Activated CD4-positive, alpha-beta T cell treated with anti-CD3 and anti-CD28 coated beads, Interleukin-2, Interleukin-4, amounts not matched to agents 100 ng/mL and 50 ng/mL, durations not matched to agents 16 hours and 8 hours (primary cell): Measurements from ENCODE around the gene CHD5.

Experiments
- DNase-seq: peaks from one replicate; pipeline ENCODE4 v3.0.0-alpha.2; 2020; ENCODE audit warnings: low spot score

Gene CHD5

DNA sequence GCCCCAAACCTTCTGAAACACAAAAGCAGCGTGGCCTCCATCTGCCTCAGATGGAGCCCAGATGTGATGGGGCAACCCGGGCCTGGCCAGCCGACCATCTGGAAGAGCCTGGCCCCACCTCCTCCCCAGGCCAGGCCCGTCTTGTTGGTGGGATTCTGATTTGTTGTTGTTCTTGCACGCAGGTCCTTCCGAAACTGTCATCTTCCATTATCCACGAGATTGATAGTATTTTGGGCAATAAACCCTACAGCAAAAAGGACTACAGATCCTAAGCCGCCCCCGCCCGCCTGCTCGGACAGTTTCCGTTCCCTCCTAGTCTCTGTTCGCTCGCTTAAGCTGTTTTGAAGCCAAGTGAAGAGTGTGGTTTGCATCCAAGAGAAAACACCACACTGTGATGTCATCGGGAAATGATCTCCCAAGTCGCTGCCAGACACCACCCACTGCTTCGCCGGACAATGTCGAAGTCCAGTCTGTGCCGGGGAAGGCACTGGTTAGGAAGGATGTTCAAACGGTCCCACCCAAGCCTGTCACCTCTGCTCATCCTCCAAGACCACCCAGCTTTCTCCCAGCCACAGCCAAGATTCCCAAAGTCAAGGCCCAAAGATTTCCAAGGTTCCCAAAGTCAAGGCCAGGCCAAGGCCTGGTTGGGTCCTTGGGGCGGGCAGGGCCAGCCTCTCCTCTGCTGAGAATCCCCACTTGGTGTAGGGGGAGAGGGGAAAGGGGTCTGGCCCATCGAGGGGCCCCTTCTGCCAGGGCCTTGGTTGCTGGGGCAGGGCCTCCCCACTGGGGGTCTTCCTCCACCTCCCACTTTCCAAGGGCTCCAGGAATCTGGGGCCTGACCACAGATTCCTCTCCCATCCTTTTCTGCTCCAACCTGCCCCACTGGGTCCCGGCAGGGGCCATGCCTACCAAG is 81.6 kb downstream of the CHD5 start:
- no peak for DNase-seq

DNA sequence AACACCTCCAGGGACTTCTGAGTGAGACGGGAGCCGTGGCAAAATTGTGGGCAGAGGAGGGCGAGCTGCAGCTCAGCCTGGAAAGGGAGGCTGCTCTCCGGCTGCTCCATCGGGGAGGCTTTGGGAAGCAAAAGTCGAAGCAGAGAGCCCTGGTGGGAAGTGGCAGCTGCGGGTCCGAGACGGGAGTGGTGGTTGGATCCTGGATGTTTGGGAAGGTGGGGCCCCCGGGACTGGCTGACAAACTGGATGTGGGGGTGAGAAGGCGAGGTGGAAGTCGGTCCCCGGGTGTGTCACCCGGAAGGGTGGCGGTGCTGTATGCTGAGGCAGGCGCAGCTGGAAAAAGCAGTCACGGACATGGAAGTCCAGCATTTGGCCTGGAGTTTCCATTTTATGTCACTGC is 82.3 kb downstream of the CHD5 start:
- DNase-seq = no peak

DNA sequence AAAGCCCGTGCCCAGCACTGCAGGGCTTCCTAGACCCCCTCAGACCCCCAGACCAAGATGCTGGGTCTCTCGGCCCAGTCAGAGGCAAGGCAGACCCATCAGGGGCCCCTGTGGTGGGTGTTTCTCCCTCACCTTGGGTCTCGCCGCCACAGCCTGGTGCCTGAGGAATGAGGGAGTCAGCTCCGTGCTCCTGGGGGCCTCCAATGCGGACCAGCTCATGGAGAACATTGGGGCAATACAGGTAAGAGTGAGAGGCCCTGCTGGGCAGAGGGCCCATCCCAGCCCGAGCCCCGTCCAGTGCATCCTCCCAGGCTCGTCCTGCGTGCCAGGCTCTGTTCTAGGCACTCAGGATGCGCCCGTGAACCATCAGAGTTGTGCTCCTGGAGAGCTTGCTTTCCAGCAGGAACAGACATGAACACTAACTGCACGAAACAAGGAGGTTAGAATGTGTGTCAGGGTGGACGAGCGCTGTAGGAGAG is 83.0 kb downstream of the CHD5 start:
- DNase-seq = no peak

DNA sequence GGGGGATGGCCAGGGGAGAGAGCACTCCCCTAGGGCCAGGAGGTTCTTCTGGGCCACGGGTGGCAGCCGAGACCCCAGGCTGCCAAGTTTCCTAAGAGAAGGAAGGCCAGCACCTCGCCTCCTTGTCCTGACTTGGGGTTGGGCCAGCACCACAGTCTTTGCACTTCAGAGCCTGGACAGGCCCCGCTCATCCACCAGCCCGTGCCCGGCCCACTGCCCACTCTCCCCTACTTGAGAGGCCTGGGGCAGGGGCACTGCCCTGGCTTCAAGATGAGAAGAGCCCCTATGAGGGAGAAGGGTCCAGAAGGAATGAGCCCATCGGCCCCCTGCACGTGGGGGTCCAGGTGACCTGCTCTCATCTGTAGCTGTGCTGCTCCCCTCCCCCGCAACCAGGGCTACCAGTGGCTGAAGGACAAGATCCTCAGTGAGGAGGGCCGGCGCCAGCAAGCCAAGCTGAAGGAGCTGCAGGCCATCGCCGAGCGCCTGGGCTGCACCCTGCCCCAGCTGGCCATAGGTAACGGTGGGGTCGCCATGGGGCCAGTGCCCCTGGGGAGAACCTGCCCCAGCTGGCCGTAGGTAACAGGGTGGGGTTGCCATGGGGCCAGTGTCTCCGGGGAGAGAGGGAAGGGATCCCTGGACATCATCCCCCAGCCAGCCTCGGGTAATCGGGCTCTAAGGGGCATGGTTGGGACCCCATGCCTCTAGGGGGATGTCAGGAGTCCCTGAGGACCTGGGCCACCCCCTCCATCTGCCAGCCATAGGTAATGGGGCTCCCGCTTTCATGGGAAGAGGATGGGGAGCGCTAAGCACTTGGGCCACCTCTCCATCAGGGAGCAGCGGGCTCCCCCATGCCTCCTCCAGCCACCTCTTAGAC is 83.6 kb downstream of the CHD5 start:
- no peak for DNase-seq

DNA sequence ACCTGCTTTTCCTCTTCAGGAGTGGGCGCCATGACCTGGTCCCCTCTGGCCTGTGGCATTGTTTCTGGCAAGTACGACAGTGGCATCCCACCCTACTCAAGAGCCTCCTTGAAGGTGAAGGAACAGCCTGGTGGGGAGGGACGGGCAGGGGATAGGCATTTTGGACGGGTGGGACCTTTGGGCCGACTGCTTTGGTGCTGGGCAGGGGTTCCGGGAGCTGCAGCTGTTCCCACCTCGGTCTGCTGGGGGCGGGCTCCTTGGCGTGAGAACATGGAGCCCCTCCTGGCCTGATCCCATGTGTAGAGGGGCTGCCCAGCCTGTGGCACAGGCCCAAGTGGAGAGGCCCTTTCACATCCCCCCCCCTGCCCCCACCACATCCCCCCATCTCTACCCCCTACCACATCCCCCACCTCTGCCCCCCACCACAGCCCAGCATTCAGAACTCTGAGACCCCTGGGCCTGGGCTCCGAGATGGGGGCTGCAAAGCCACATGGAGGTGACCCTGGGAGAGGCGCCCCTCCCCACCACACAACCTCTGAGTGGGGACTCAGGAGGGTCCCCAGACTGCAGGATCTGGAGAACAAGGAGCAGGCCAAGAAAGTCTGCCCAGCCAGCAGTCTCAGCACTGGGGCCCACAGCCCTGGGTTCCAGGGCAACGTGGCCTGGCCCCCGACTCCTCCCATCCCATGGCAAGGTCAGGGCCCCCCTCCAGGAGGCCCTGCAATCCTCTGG is 84.4 kb downstream of the CHD5 start:
- DNase-seq = no peak

DNA sequence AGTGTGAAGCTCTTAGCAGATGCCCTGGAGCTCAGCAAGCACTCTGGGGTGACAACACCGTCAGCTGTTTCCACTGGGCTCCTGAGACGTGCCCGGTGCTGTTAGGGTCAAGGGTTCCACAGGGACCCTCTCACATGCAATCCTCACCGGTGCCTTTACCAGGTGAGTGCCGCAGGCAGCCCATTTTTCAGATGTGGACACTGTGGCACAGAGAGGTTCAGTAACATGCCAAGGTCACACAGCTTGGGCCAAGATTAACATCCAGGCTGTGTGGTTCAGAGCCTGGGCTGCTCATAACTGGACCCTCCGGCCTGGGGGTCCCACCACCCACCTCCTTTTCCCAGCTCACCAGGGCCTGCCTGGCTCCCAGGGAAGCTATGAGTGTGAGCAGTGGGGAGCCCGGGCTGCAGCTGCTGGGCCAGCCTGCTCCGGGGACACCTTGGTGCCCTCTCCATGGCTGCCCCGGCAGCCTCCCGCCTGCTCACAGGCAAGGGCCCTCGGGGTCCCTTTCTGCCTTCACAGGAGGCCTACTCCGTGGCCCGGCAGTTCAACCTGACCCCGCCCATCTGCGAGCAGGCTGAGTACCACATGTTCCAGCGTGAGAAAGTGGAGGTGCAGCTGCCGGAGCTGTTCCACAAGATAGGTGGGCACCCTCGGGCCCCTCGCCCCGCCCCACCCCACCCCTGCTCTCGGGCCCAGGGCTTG is 85.2 kb downstream of the CHD5 start:
- DNase-seq = no peak

GRCh38 chr1:6094246-6094645 is 85.9 kb downstream of the CHD5 start:
- no peak for DNase-seq

- DNase-seq = no peak
Measured at GRCh38 chr1:6093611-6094010, 86.5 kb downstream of the CHD5 start.

- no peak for DNase-seq
Measured at GRCh38 chr1:6093071-6093470, 87.0 kb downstream of the CHD5 start.

GRCh38 chr1:6092211-6092610 is 87.9 kb downstream of the CHD5 start:
- DNase-seq = no peak

- DNase-seq = no peak
Measured at GRCh38 chr1:6091823-6092109, 88.4 kb downstream of the CHD5 start.

DNA sequence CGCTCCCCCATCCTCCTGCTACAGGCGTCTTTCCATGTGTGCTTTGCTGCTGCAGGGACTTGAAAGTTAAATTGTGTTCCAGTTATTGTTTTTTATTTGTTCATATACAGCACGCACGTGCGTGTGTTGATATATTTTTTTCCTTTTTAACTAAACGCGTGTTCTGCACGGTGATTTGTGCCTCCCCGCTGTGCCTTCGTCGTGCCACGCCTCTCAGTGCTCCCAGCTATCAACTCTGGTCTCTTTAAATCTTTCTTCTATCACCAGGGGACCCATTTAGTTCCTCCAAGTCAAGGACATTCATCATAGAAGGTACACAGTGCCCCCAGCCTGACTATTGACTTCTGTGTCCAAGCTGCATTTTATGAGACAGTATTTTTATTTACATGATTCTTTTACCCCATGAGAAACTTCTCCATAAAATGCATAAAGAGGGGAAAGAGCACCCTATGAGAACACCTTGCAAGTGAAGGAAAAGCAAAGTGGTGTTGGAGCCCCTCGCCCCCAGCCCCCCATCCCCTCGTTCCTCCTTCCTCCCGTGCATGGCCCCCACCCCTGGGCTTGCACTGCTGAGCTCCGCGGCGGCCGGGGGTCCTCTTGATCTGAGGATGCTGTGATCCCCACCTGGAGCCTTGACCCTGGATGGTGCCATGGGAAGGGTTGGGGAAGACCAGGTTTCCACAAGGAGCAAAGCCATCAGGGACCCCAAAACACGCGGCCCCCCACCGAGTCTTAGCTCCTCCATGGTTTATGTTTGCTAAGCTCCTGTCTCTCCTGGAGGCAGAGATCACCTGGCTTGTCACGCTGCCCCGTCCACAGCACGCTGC is 88.9 kb downstream of the CHD5 start:
- no peak for DNase-seq

DNA sequence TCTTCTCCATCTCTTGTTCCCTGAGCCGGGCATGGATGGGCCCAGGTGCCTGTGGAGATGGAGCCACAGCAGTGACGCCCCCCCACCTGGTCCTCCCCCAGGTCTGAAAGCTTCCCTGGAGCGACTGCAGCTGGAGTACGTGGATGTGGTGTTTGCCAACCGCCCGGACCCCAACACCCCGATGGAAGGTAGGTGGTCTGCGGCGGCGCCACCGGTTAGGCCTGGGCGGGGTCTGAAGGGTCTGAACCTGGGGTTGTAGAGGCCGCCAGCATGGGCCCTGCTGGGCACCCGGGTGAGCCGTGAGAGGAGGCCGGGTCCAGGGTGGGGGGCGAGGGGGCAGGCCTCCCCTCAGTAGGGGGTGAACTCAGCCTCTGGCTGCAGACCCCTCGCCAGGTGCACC is 89.8 kb downstream of the CHD5 start:
- no peak for DNase-seq

DNA sequence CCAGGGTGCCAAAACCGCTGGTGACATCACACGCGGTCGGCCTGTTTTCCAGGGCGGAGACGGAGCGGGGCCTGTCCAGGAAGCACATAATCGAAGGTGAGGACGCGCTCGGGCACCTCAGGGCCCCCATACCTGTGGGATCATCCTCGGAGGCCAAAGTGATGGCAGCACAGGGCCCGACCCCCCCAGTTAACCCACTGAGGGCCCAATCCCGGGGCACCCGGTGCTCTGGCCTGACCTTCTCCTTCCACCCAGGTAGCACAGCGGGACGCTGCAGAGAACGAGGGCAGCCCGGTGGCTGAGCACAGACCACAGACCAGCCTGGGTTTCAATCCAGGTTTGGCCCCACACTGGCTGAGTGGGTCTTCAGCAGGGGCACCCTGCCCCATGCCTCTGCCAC is 91.2 kb downstream of the CHD5 start:
- no peak for DNase-seq

GRCh38 chr1:6087958-6088357 is 92.2 kb downstream of the CHD5 start:
- no peak for DNase-seq

- no peak for DNase-seq
Measured at GRCh38 chr1:6087377-6087772, 92.7 kb downstream of the CHD5 start.

- DNase-seq = no peak
Measured at GRCh38 chr1:6086762-6087376, 93.3 kb downstream of the CHD5 start.

DNA sequence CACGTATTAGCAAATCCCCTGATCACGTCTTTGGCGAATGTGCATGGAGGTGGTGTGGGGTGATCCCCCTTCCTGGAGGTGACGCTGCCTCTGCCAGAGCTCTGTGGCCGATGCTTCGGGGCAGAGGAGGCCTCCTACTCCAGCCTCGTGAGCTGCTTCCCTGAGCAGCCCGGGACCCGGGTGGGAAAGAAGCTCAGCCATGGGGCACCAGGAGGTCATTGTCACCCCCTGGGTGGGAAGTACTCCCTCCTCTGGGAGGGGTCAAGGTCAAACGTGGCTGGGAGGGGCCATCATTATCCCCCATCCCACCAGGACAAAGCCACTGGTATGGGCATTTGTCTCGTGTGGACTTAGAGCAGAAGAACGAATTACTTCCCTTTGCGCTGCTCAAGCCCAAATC is 93.8 kb downstream of the CHD5 start:
- DNase-seq = no peak

DNA sequence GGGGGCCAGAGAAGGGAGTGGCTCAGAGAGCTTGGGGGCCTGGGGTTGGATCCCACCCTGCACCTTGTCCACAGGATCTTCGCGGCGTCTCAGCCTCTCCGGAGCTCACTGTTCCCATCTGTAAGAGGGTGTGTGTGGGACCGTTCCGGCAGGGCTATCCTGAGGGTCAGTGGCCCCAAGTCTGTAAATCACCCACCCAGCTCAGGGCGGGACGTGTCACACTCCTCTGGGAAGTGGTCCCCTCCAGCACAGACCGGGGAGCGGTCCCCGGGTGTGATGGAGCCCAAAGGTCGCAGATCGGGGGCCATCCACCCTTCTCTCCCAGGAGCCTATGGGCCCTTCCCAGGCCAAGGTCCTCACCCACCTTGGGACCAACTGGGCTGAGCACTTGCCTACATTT is 94.5 kb downstream of the CHD5 start:
- DNase-seq = no peak

GRCh38 chr1:6084781-6085495 is 95.2 kb downstream of the CHD5 start:
- no peak for DNase-seq
